HEK293 (cell line): ENCODE results near the gene ZFYVE28.

ENCODE experiments used
- CTCF ChIA-PET: fragments of 350-600 bp; formaldehyde crosslinking; extraction: SDS; loops from one replicate; lab custom pipeline; 2021; ENCODE audit warnings: antibody characterized with exemption; lab: Yijun Ruan, JAX
- POLR2A ChIA-PET: fragments of 300-600 bp; formaldehyde crosslinking; extraction: SDS; loops from one replicate; lab custom pipeline; 2020; ENCODE audit warnings: antibody characterized with exemption, inconsistent platforms; lab: Yijun Ruan, JAX
- H3K27ac ChIP-seq: fragments of 200-500 bp; sonication (Bioruptor generic); 2 replicates; pipeline ENCODE4 v1.5.1; 2014; ENCODE audit warnings: low read depth, low read length, control low read depth, inconsistent platforms; ENCODE audit errors: extremely low read depth
- H3K36me3 ChIP-seq, 2 experiments: fragments of 200-500 bp in 1 of 2; sonication (Bioruptor generic) in 1 of 2; 1 replicate in 1 of 2; 2 replicates in 1 of 2; pipeline ENCODE4 v1.5.1; 2014 to 2017; ENCODE audit warnings: inconsistent platforms in 2 of 2, low read length in 2 of 2; ENCODE audit not compliant: control insufficient read depth in 2 of 2, insufficient read depth in 1 of 2
- H3K4me1 ChIP-seq: fragments of 200-500 bp; sonication (Bioruptor generic); 2 replicates; pipeline ENCODE4 v1.5.1; 2014; ENCODE audit warnings: mild to moderate bottlenecking, low read length, inconsistent platforms; ENCODE audit not compliant: control insufficient read depth, insufficient read depth
- H3K4me3 ChIP-seq: 2 replicates; pipeline ENCODE4 v1.5.1; 2011; ENCODE audit warnings: low read depth, mild to moderate bottlenecking, control low read depth, low read length, moderate library complexity
- H3K9me3 ChIP-seq: fragments of 200-500 bp; sonication (Bioruptor generic); 2 replicates; pipeline ENCODE4 v1.5.1; 2014; ENCODE audit warnings: low read depth, low read length, inconsistent platforms; ENCODE audit not compliant: control insufficient read depth, insufficient read depth
- GLI4 ChIP-seq: fragments of 450-650 bp; formaldehyde crosslinking; IDR thresholded peaks from 2 replicates; pipeline ENCODE4 v1.5.1; 2016; ENCODE audit warnings: missing biosample characterization, missing genetic modification characterization
- GLIS1 ChIP-seq: fragments of 450-650 bp; formaldehyde crosslinking; IDR thresholded peaks from 2 replicates; pipeline ENCODE4 v1.5.1; 2016; ENCODE audit warnings: missing biosample characterization, missing genetic modification characterization
- HOXD13 ChIP-seq: sonication (generic); formaldehyde crosslinking; IDR thresholded peaks from 2 replicates; pipeline ENCODE4 v1.8.0; 2022; ENCODE audit warnings: missing genetic modification reagents, borderline replicate concordance
- MYNN ChIP-seq: fragments of 450-650 bp; formaldehyde crosslinking; IDR thresholded peaks from 2 replicates; pipeline ENCODE4 v1.5.1; 2016; ENCODE audit warnings: missing biosample characterization, missing genetic modification characterization, borderline replicate concordance
- OSR2 ChIP-seq: fragments of 450-650 bp; formaldehyde crosslinking; IDR thresholded peaks from 2 replicates; pipeline ENCODE4 v1.5.1; 2016; ENCODE audit warnings: missing biosample characterization, missing genetic modification characterization
- ZBTB20 ChIP-seq: fragments of 450-650 bp; formaldehyde crosslinking; IDR thresholded peaks from 2 replicates; pipeline ENCODE4 v1.5.1; 2016; ENCODE audit warnings: missing biosample characterization, missing genetic modification characterization
- ZBTB8A ChIP-seq: fragments of 450-650 bp; formaldehyde crosslinking; IDR thresholded peaks from 2 replicates; pipeline ENCODE4 v1.5.1; 2016; ENCODE audit warnings: missing biosample characterization, missing genetic modification characterization
- ZEB2 ChIP-seq: fragments of 450-650 bp; formaldehyde crosslinking; IDR thresholded peaks from 2 replicates; pipeline ENCODE4 v1.5.1; 2016; ENCODE audit warnings: missing biosample characterization, missing genetic modification characterization
- ZFP37 ChIP-seq: fragments of 450-650 bp; formaldehyde crosslinking; IDR thresholded peaks from 2 replicates; pipeline ENCODE4 v1.5.1; 2016; ENCODE audit warnings: missing biosample characterization, missing genetic modification characterization
- ZIC2 ChIP-seq: fragments of 450-650 bp; formaldehyde crosslinking; IDR thresholded peaks from 2 replicates; pipeline ENCODE4 v1.5.1; 2016; ENCODE audit warnings: missing biosample characterization, missing genetic modification characterization
- ZNF132 ChIP-seq: fragments of 450-650 bp; formaldehyde crosslinking; IDR thresholded peaks from 2 replicates; pipeline ENCODE4 v1.5.1; 2017; ENCODE audit warnings: missing biosample characterization, missing genetic modification characterization, borderline replicate concordance
- ZNF175 ChIP-seq: fragments of 450-650 bp; formaldehyde crosslinking; IDR thresholded peaks from 2 replicates; pipeline ENCODE4 v1.5.1; 2016; ENCODE audit warnings: missing biosample characterization, missing genetic modification characterization
- ZNF19 ChIP-seq: fragments of 450-650 bp; formaldehyde crosslinking; IDR thresholded peaks from 2 replicates; pipeline ENCODE4; 2016; ENCODE audit warnings: missing biosample characterization, missing genetic modification characterization, low read depth
- ZNF223 ChIP-seq: fragments of 450-650 bp; formaldehyde crosslinking; IDR thresholded peaks from 2 replicates; pipeline ENCODE4 v1.5.1; 2016; ENCODE audit warnings: missing biosample characterization, missing genetic modification characterization
- ZNF37A ChIP-seq: fragments of 450-650 bp; IDR thresholded peaks from 2 replicates; pipeline ENCODE4 v1.5.1; 2018; ENCODE audit warnings: missing biosample characterization, missing genetic modification characterization
- ZNF391 ChIP-seq: fragments of 450-650 bp; formaldehyde crosslinking; IDR thresholded peaks from 2 replicates; pipeline ENCODE4 v1.5.1; 2016; ENCODE audit warnings: low read depth, missing biosample characterization, missing genetic modification characterization, borderline replicate concordance
- ZNF48 ChIP-seq: fragments of 450-650 bp; formaldehyde crosslinking; IDR thresholded peaks from 2 replicates; pipeline ENCODE4 v1.5.1; 2016; ENCODE audit warnings: missing biosample characterization, missing genetic modification characterization
- ZNF555 ChIP-seq: fragments of 450-650 bp; formaldehyde crosslinking; conservative IDR thresholded peaks from 2 replicates; pipeline ENCODE4 v1.5.1; 2017; ENCODE audit warnings: missing biosample characterization, mild to moderate bottlenecking, missing genetic modification characterization, inconsistent platforms
- ZNF585B ChIP-seq: fragments of 450-650 bp; formaldehyde crosslinking; IDR thresholded peaks from 2 replicates; pipeline ENCODE4 v1.5.1; 2016; ENCODE audit warnings: missing biosample characterization, missing genetic modification characterization
- ZNF596 ChIP-seq: fragments of 450-650 bp; IDR thresholded peaks from 2 replicates; pipeline ENCODE4 v1.5.0; 2018; ENCODE audit warnings: missing biosample characterization, mild to moderate bottlenecking, missing genetic modification characterization, moderate library complexity
- ZNF654 ChIP-seq: fragments of 450-650 bp; formaldehyde crosslinking; IDR thresholded peaks from 2 replicates; pipeline ENCODE4 v1.5.1; 2016; ENCODE audit warnings: low read depth, missing biosample characterization, missing genetic modification characterization
- ZNF677 ChIP-seq: fragments of 450-650 bp; IDR thresholded peaks from 2 replicates; pipeline ENCODE4 v1.5.0; 2018; ENCODE audit warnings: missing biosample characterization, mild to moderate bottlenecking, missing genetic modification characterization, moderate library complexity
- ZSCAN23 ChIP-seq: fragments of 450-650 bp; formaldehyde crosslinking; IDR thresholded peaks from 2 replicates; pipeline ENCODE4 v1.5.1; 2016; ENCODE audit warnings: missing biosample characterization, missing genetic modification characterization
- TF ChIP-seq, protein P1 (sequence below): fragments of 450-650 bp; formaldehyde crosslinking; IDR thresholded peaks from 2 replicates; pipeline ENCODE4 v1.5.1; 2016; ENCODE audit warnings: missing biosample characterization, missing genetic modification characterization
- TF ChIP-seq, protein P2 (sequence below): fragments of 450-650 bp; formaldehyde crosslinking; IDR thresholded peaks from 2 replicates; pipeline ENCODE4 v1.5.1; 2017; ENCODE audit warnings: missing biosample characterization, missing genetic modification characterization
- TF ChIP-seq, protein P3 (sequence below): fragments of 450-650 bp; formaldehyde crosslinking; IDR thresholded peaks from 2 replicates; pipeline ENCODE4 v1.5.1; 2016; ENCODE audit warnings: missing biosample characterization, missing genetic modification characterization, borderline replicate concordance

ZFYVE28 gene

DNA sequence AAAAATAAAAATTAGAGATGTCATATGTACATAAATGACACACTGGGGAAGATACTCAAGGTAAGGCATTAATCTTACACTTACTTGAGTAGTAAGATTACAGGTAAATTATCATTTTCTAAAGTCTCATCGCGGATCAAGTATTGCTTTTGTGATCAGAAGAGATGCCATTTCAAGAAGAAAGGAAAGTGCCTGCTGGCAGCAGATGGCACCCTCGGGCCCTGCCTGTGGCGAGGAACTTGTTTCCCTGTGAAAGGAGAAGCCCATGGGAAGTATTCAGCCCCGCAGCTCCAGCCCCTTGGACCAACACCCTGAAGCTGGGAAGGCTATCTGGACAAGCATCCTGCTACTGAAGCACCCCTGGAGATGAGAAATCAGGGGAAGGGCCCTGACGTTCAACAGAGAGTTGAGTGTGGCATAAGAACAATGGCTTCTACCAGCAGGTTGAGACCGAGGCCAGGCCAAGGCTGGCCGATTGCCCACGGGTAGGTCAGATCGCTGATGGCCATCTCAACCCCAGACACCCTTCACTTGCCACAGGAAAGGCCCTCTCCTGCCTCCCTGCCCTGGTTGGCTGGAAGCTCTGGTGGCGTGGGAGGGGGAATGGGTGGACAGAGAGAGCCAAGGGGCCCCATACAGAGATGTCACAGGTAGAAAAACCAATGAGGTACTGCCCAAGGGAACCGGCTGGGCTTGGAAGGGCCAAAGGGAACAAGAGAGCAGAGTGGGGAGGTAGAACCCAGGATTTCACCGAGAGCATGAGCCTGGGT lies 137.7 kb downstream of the ZFYVE28 start:
- no peak overlapping the region for H3K27ac ChIP-seq
- TF ChIP-seq ZNF654: no peak
- TF ChIP-seq ZNF391 (tag by site-specific recombination): no peak
- TF ChIP-seq MYNN: no peak
- TF ChIP-seq OSR2 (tag by site-specific recombination): no peak
- no peak for TF ChIP-seq GLIS1
- TF ChIP-seq ZNF37A (tag by site-specific recombination): no peak
- no peak for TF ChIP-seq ZEB2 (tag by site-specific recombination)
- TF ChIP-seq ZNF48: no peak
- TF ChIP-seq, protein P1, sequence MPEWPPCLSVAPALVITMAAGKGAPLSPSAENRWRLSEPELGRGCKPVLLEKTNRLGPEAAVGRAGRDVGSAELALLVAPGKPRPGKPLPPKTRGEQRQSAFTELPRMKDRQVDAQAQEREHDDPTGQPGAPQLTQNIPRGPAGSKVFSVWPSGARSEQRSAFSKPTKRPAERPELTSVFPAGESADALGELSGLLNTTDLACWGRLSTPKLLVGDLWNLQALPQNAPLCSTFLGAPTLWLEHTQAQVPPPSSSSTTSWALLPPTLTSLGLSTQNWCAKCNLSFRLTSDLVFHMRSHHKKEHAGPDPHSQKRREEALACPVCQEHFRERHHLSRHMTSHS: no peak
- TF ChIP-seq ZNF596 (tag by site-specific recombination): no peak
- no peak for TF ChIP-seq ZNF19 (tag by site-specific recombination)
- TF ChIP-seq, protein P2, sequence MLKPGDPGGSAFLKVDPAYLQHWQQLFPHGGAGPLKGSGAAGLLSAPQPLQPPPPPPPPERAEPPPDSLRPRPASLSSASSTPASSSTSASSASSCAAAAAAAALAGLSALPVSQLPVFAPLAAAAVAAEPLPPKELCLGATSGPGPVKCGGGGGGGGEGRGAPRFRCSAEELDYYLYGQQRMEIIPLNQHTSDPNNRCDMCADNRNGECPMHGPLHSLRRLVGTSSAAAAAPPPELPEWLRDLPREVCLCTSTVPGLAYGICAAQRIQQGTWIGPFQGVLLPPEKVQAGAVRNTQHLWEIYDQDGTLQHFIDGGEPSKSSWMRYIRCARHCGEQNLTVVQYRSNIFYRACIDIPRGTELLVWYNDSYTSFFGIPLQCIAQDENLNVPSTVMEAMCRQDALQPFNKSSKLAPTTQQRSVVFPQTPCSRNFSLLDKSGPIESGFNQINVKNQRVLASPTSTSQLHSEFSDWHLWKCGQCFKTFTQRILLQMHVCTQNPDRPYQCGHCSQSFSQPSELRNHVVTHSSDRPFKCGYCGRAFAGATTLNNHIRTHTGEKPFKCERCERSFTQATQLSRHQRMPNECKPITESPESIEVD (tag by site-specific recombination): no peak
- TF ChIP-seq ZBTB8A: no peak
- TF ChIP-seq ZNF175 (tag by site-specific recombination): no peak
- TF ChIP-seq ZFP37 (tag by site-specific recombination): no peak
- TF ChIP-seq, protein P3, sequence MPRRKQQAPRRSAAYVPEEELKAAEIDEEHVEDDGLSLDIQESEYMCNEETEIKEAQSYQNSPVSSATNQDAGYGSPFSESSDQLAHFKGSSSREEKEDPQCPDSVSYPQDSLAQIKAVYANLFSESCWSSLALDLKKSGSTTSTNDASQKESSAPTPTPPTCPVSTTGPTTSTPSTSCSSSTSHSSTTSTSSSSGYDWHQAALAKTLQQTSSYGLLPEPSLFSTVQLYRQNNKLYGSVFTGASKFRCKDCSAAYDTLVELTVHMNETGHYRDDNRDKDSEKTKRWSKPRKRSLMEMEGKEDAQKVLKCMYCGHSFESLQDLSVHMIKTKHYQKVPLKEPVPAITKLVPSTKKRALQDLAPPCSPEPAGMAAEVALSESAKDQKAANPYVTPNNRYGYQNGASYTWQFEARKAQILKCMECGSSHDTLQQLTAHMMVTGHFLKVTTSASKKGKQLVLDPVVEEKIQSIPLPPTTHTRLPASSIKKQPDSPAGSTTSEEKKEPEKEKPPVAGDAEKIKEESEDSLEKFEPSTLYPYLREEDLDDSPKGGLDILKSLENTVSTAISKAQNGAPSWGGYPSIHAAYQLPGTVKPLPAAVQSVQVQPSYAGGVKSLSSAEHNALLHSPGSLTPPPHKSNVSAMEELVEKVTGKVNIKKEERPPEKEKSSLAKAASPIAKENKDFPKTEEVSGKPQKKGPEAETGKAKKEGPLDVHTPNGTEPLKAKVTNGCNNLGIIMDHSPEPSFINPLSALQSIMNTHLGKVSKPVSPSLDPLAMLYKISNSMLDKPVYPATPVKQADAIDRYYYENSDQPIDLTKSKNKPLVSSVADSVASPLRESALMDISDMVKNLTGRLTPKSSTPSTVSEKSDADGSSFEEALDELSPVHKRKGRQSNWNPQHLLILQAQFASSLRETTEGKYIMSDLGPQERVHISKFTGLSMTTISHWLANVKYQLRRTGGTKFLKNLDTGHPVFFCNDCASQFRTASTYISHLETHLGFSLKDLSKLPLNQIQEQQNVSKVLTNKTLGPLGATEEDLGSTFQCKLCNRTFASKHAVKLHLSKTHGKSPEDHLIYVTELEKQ (tag by site-specific recombination): no peak
- TF ChIP-seq, all 188 proteins: peak for 0
- POLR2A ChIA-PET: no interaction called here

DNA sequence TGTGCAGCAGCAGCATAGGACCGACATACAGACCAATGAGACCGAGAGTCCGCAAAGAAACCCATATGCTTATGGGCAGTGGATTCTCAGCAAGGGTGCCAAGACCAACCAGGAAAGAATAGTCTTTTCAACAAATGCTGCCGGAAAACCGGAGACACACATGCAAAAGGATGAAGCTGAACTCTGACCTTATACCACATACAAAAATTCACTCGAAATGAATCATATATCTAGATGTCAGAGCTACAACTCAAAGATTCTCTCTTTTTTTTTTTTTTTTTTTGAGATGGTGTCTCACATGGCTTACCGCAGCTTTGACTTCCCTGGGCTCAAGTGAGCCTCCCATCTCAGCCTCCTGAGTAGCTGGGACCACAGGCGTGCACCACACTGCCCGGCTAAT lies 140.5 kb downstream of the ZFYVE28 start:
- H3K9me3 ChIP-seq: no peaks in the 10 kb centered on the region
- H3K36me3 ChIP-seq: no peaks in the 10 kb centered on the region
- ChIA-PET CTCF (no interaction called here), POLR2A (no interaction called here)
- H3K27ac ChIP-seq: no peak overlapping the region
- H3K4me1 ChIP-seq: no peaks in the 10 kb centered on the region
- H3K4me3 ChIP-seq: no peak overlapping the region
- TF ChIP-seq ZNF677 (no peak), ZBTB20 (no peak), GLI4 (tag by site-specific recombination) (no peak), ZNF132 (no peak), HOXD13 (CRISPR knock-in tag) (no peak), ZNF223 (tag by site-specific recombination) (no peak), ZIC2 (tag by site-specific recombination) (no peak), ZNF585B (tag by site-specific recombination) (no peak), ZSCAN23 (tag by site-specific recombination) (no peak), ZNF555 (tag by site-specific recombination) (no peak), ZNF175 (tag by site-specific recombination) (no peak)
- TF ChIP-seq, protein P3 (tag by site-specific recombination): no peak

More for the DNA sequence above, 137.7 kb downstream of the ZFYVE28 start:
- CTCF ChIA-PET: no interaction called here
- no peaks in the 10 kb centered on the region for H3K9me3 ChIP-seq
- no peaks in the 10 kb centered on the region for H3K36me3 ChIP-seq
- no peak overlapping the region for H3K4me3 ChIP-seq
- no peaks in the 10 kb centered on the region for H3K4me1 ChIP-seq
